HepG2 (cell line): ENCODE measurements around the gene KCNIP4. TPM values are rescaled to one million over a fixed set of nuclear protein-coding genes. Genes with fewer than 3 reads are reported as not detected.

Experiments used
- ATAC-seq: fragments of 200-7000 bp; cut with Tn5 transposase; 3 replicates; pipeline ENCODE4 v1.9.1; 2020; ENCODE audit warnings: mild to moderate bottlenecking, moderate library complexity
- BruUV-seq: library from RNA; stranded (reverse); fragments of 400-500 nt; replicated peaks from 2 replicates; lab custom pipeline; 2021; lab: Mats Ljungman, UMichigan
- CTCF ChIA-PET: fragments of 300-600 bp; formaldehyde crosslinking; extraction: SDS; loops from one replicate; lab custom pipeline; 2021; ENCODE audit warnings: low total read pairs, inconsistent platforms, low intra/inter-chr PET ratio; lab: Yijun Ruan, JAX
- POLR2A ChIA-PET: fragments of 350-600 bp; sonication (Branson Sonifier 250); formaldehyde crosslinking; loops from one replicate; lab custom pipeline; 2020; ENCODE audit warnings: antibody characterized with exemption, inconsistent platforms; lab: Yijun Ruan, JAX
- DNase-seq: peaks from one replicate; pipeline ENCODE4 v3.0.0-alpha.2; 2015; ENCODE audit warnings: low spot score
- FAIRE-seq: peaks from 3 replicates; lab custom pipeline; 2011; peaks lifted over from hg19 to GRCh38; lab: Jason Lieb, UNC
- H2AFZ ChIP-seq: one replicate; pipeline ENCODE4 v1.6.1; 2011; ENCODE audit warnings: low read length, inconsistent platforms
- H3K27ac ChIP-seq: fragments of 300-600 bp; 3 replicates; pipeline ENCODE4 v1.8.0; 2011; ENCODE audit warnings: mixed run types, mild to moderate bottlenecking, mixed read lengths, low read length, inconsistent platforms; ENCODE audit not compliant: insufficient read depth; ENCODE audit errors: extremely low read length
- H3K27me3 ChIP-seq, 2 experiments: fragments of 200-600 bp in 1 of 2; 2 replicates in 1 of 2; 3 replicates in 1 of 2; pipeline versions ENCODE4 v1.6.0 to v1.8.0; 2011; ENCODE audit warnings: low read length in 2 of 2, mild to moderate bottlenecking in 2 of 2, moderate library complexity in 2 of 2, inconsistent platforms in 1 of 2; ENCODE audit not compliant: insufficient read depth in 2 of 2, control insufficient read depth in 1 of 2
- H3K36me3 ChIP-seq, 2 experiments: fragments of 200-600 bp in 1 of 2; replicated peaks in 1 of 2; 2 replicates in 1 of 2; 3 replicates in 1 of 2; pipeline versions ENCODE4 v1.5.1 to v1.8.0; 2011; ENCODE audit warnings: low read length in 2 of 2, inconsistent platforms in 1 of 2; ENCODE audit not compliant: insufficient read depth in 2 of 2, control insufficient read depth in 1 of 2
- H3K4me1 ChIP-seq: 2 replicates; pipeline ENCODE4 v1.5.1; 2012; ENCODE audit warnings: low read length, inconsistent platforms; ENCODE audit not compliant: insufficient read depth
- H3K4me2 ChIP-seq: 2 replicates; pipeline ENCODE4 v1.6.0; 2011; ENCODE audit warnings: low read depth, low read length, inconsistent platforms
- H3K4me3 ChIP-seq, 3 experiments: fragments of 200-600 bp in 1 of 3; sonication (generic), shearing (Covaris generic) in 1 of 3; replicated peaks in 1 of 3; 2 replicates each; pipeline ENCODE4 v1.5.1; 2011 to 2016; ENCODE audit warnings: low read length in 3 of 3, inconsistent platforms in 2 of 3, low read depth in 2 of 3, mild to moderate bottlenecking in 2 of 3, control low read depth in 1 of 3, mixed read lengths in 1 of 3; ENCODE audit not compliant: insufficient read depth in 1 of 3
- H3K79me2 ChIP-seq: one replicate; pipeline ENCODE4 v1.6.1; 2011; ENCODE audit warnings: low read length, inconsistent platforms; ENCODE audit not compliant: insufficient read depth
- H3K9ac ChIP-seq: 2 replicates; pipeline ENCODE4 v1.6.0; 2011; ENCODE audit warnings: mild to moderate bottlenecking, low read depth, low read length, inconsistent platforms; ENCODE audit not compliant: insufficient read depth
- H3K9me3 ChIP-seq: 2 replicates; pipeline ENCODE4 v1.5.1; 2012; ENCODE audit warnings: mild to moderate bottlenecking, low read length
- H4K20me1 ChIP-seq: 2 replicates; pipeline ENCODE4 v1.6.0; 2011; ENCODE audit warnings: inconsistent platforms, mild to moderate bottlenecking, low read length, moderate library complexity; ENCODE audit not compliant: insufficient read depth
- BRCA1 ChIP-seq: sonication (generic); formaldehyde crosslinking; IDR thresholded peaks from 2 replicates; pipeline ENCODE4 v1.4.0; 2020; ENCODE audit warnings: missing genetic modification reagents
- KAT2B ChIP-seq: fragments of 150-350 bp; IDR thresholded peaks from 2 replicates; pipeline ENCODE4 v1.6.1; 2014; ENCODE audit warnings: low read depth, low read length, borderline replicate concordance
- ZNF543 ChIP-seq: sonication (generic); formaldehyde crosslinking; IDR thresholded peaks from 2 replicates; pipeline ENCODE4 v1.4.0; 2020; ENCODE audit warnings: mild to moderate bottlenecking, missing genetic modification reagents
- ZSCAN25 ChIP-seq: sonication (generic); formaldehyde crosslinking; IDR thresholded peaks from 2 replicates; pipeline ENCODE4 v1.8.0; 2022; ENCODE audit warnings: mild to moderate bottlenecking, missing genetic modification reagents
- WGBS: methylation state at CpG from one replicate; pipeline ENCODE4 v1.1.6; 2017; ENCODE audit warnings: low lambda C conversion rate; 5-methylcytosine and 5-hydroxymethylcytosine counted together
- in situ Hi-C: cut with HindIII; loops from 2 replicates; pipeline ENCODE4 v1.10.0; 2017; ENCODE audit warnings: low pct_unique_long_range_greater_than_20kb; ENCODE audit not compliant: extremely low pct_ligation_motif_present
- intact Hi-C: fragments of 100-400 bp; cut with micrococcal nuclease; formaldehyde crosslinking; loops from one replicate; pipeline ENCODE4 v1.10.0; 2022; ENCODE audit not compliant: unreplicated experiment
- polyA plus RNA-seq, 8 experiments: library from polyadenylated mRNA; depleted of rRNA in 3 of 8; stranded (reverse) in 7 of 8; unstranded in 1 of 8; fragments of >200 nt; fragmentation: Illumina TruSeq in 4 of 8; extraction: Trizol in 4 of 8; gene quantifications; 2 replicates each; pipeline versions ENCODE4 v1.2.1 to v1.2.3, GENCODE V29; 2011 to 2016; ENCODE audit warnings: low read depth in 4 of 8, missing spikeins in 1 of 8, mixed read lengths in 1 of 8; ENCODE audit not compliant: insufficient read depth in 1 of 8
- total RNA-seq, 5 experiments: library from RNA; depleted of rRNA; stranded (reverse); fragments of >200 nt; fragmentation: Illumina TruSeq; extraction: Trizol; gene quantifications; 2 replicates each; pipeline ENCODE4 v1.2.3, GENCODE V29; 2016; ENCODE audit warnings: low read depth in 1 of 5
- TF ChIP-seq, protein P1 (sequence below): sonication (generic); formaldehyde crosslinking; IDR thresholded peaks from 2 replicates; pipeline ENCODE4 v1.4.0; 2020; ENCODE audit warnings: low read depth, mild to moderate bottlenecking, missing genetic modification reagents
- TF ChIP-seq, protein P2 (sequence below): sonication (generic); formaldehyde crosslinking; IDR thresholded peaks from 2 replicates; pipeline ENCODE4 v1.4.0; 2020; ENCODE audit warnings: mild to moderate bottlenecking, missing genetic modification reagents
- TF ChIP-seq, protein P3 (sequence below): sonication (generic); formaldehyde crosslinking; IDR thresholded peaks from 2 replicates; pipeline ENCODE4 v1.4.0; 2020; ENCODE audit warnings: mild to moderate bottlenecking, missing genetic modification reagents

KCNIP4 gene
- total and polyA plus RNA-seq, 2 of the 13 experiments (the other 11 are each of a cell fraction or from before 2014, with no cell fraction given) = 0.09 TPM; not detected in 1

DNA sequence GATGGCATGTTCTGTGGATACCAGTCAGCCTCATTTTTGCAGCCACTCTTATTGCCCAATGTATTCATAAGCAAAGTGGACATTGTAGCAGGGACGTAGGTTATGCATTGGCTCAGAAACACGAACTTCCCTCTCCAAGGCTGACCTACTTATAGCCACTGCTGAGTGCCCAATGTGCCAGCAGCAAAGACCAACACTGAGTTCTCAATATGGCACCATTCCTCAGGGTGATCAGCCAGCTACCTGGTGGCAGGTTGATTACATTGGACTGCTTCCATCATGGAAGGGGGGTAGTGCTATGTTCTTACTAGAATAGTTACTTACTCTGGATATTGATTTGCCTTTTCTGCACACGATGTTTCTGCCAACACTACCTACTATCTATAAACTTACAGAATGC lies 306.9 kb downstream of the KCNIP4 start (continued):
- no peak for TF ChIP-seq ZSCAN25
- TF ChIP-seq, protein P1, sequence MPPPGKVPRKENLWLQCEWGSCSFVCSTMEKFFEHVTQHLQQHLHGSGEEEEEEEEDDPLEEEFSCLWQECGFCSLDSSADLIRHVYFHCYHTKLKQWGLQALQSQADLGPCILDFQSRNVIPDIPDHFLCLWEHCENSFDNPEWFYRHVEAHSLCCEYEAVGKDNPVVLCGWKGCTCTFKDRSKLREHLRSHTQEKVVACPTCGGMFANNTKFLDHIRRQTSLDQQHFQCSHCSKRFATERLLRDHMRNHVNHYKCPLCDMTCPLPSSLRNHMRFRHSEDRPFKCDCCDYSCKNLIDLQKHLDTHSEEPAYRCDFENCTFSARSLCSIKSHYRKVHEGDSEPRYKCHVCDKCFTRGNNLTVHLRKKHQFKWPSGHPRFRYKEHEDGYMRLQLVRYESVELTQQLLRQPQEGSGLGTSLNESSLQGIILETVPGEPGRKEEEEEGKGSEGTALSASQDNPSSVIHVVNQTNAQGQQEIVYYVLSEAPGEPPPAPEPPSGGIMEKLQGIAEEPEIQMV = no peak

DNA sequence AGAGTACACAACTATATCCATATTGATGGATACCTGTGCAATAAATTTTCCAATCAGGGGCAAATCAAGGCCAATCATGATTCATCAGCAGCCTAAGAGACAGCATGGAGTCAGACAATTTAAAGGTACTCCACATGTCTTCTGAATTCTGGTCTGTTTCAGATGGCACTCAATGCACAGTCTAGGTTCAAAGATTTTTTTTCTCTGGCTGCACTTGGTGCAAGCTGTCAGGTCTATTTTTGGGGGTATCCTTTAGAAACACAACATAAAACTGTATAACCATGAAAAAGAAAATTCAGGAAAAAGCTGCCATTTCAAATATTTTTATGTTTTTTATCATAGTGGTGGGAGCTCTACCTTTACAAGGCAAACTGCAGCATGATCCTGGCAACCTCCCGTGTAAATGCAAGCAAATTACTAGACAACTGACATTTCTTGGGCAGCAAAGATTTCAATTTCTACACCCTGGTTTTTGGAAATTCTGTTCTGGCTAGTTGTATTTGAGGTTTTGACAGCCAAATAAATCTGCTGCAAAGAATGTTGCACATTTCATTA lies 310.3 kb downstream of the KCNIP4 start:
- H3K9me3 ChIP-seq = peaks cover 6% of the 10 kb centered on the region
- ChIA-PET POLR2A (interaction anchor here (0.6 kb wide), 1 partner anchor 1320 kb away, joined by 3 read pairs; no protein-coding TSS in a partner anchor), CTCF (no interaction called here)
- intact Hi-C loops = no loop called here
- in situ Hi-C loops = no loop called here
- H3K27me3 ChIP-seq = no peaks in the 10 kb centered on the region
- H2AFZ ChIP-seq = no peak overlapping the region
- H4K20me1 ChIP-seq = no peaks in the 10 kb centered on the region
- no peaks in the 10 kb centered on the region for H3K36me3 ChIP-seq
- H3K4me2 ChIP-seq = no peak overlapping the region
- H3K9ac ChIP-seq = no peak overlapping the region
- BruUV-seq = no TSS peak
- TF ChIP-seq ZNF543 (no peak), KAT2B (no peak), BRCA1 (no peak)
- TF ChIP-seq, protein P2, sequence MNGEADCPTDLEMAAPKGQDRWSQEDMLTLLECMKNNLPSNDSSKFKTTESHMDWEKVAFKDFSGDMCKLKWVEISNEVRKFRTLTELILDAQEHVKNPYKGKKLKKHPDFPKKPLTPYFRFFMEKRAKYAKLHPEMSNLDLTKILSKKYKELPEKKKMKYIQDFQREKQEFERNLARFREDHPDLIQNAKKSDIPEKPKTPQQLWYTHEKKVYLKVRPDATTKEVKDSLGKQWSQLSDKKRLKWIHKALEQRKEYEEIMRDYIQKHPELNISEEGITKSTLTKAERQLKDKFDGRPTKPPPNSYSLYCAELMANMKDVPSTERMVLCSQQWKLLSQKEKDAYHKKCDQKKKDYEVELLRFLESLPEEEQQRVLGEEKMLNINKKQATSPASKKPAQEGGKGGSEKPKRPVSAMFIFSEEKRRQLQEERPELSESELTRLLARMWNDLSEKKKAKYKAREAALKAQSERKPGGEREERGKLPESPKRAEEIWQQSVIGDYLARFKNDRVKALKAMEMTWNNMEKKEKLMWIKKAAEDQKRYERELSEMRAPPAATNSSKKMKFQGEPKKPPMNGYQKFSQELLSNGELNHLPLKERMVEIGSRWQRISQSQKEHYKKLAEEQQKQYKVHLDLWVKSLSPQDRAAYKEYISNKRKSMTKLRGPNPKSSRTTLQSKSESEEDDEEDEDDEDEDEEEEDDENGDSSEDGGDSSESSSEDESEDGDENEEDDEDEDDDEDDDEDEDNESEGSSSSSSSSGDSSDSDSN (CRISPR knock-in tag) = no peak
- TF ChIP-seq, protein P3, sequence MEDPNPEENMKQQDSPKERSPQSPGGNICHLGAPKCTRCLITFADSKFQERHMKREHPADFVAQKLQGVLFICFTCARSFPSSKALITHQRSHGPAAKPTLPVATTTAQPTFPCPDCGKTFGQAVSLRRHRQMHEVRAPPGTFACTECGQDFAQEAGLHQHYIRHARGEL (CRISPR knock-in tag) = no peak
- 5% methylated on average over 1 of the region's 1 CpG for WGBS
- no peak for FAIRE-seq
- H3K4me3 ChIP-seq = no peak overlapping the region
- DNase-seq = no peak
- no peaks in the 10 kb centered on the region for H3K79me2 ChIP-seq
- H3K4me1 ChIP-seq = no peaks in the 10 kb centered on the region
- no peak overlapping the region for H3K27ac ChIP-seq
- no peak for ATAC-seq
